Neural cell (in vitro differentiated cells): ENCODE measurements around the gene ZNF446. TPM values are rescaled to one million over a fixed set of nuclear protein-coding genes. Genes with fewer than 3 reads are reported as not detected.

ENCODE experiments used
- H2AFZ ChIP-seq: fragments of 200-600, 300-800 bp; sonication (generic), shearing (Covaris generic); 2 replicates; pipeline ENCODE4 v1.6.0; 2014; ENCODE audit warnings: low read depth, mild to moderate bottlenecking, antibody characterized with exemption, low read length, moderate library complexity
- H3F3A ChIP-seq: fragments of 200-600 bp; shearing (Covaris generic); 2 replicates; pipeline ENCODE4 v1.6.1; 2016; ENCODE audit warnings: mild to moderate bottlenecking, moderate library complexity, mixed read lengths, antibody characterized with exemption, low read length; ENCODE audit not compliant: insufficient read depth, poor library complexity, severe bottlenecking
- H3K27ac ChIP-seq: fragments of 200-600, 300-800 bp; sonication (generic), shearing (Covaris generic); 2 replicates; pipeline ENCODE4 v1.5.1; 2014; ENCODE audit warnings: mild to moderate bottlenecking, low read length, moderate library complexity
- H3K27me3 ChIP-seq: fragments of 300-800, 200-600 bp; sonication (generic), shearing (Covaris generic); 2 replicates; pipeline ENCODE4 v1.6.0; 2014; ENCODE audit warnings: mild to moderate bottlenecking, low read depth, low read length, moderate library complexity; ENCODE audit not compliant: insufficient read depth
- H3K36me3 ChIP-seq: fragments of 300-800, 200-600 bp; sonication (generic), shearing (Covaris generic); 2 replicates; pipeline ENCODE4 v1.5.1; 2014; ENCODE audit warnings: mild to moderate bottlenecking, antibody characterized with exemption, low read length, moderate library complexity; ENCODE audit not compliant: insufficient read depth
- H3K4me2 ChIP-seq: fragments of 300-800, 200-600 bp; sonication (generic), shearing (Covaris generic); 2 replicates; pipeline ENCODE4 v1.6.0; 2014; ENCODE audit warnings: mild to moderate bottlenecking, low read length
- H3K4me3 ChIP-seq: fragments of 300-800, 200-600 bp; sonication (generic), shearing (Covaris generic); 2 replicates; pipeline ENCODE4 v1.5.1; 2014; ENCODE audit warnings: mild to moderate bottlenecking, low read length, moderate library complexity
- H3K79me2 ChIP-seq: fragments of 200-600 bp; shearing (Covaris generic); replicated peaks from 2 replicates; pipeline ENCODE4 v1.6.0; 2014; ENCODE audit warnings: mild to moderate bottlenecking, low read length, moderate library complexity; ENCODE audit not compliant: insufficient read depth
- H3K9ac ChIP-seq: fragments of 300-800, 200-600 bp; sonication (generic), shearing (Covaris generic); 2 replicates; pipeline ENCODE4 v1.6.1; 2016; ENCODE audit warnings: mild to moderate bottlenecking, low read length, mixed read lengths
- H3K9me2 ChIP-seq: fragments of 200-600 bp; shearing (Covaris generic); 2 replicates; pipeline ENCODE4 v1.6.1; 2016; ENCODE audit warnings: mild to moderate bottlenecking, low read length, mixed read lengths; ENCODE audit not compliant: insufficient read depth
- H3K9me3 ChIP-seq: fragments of 200-600, 300-800 bp; sonication (generic), shearing (Covaris generic); 2 replicates; pipeline ENCODE4 v1.6.1; 2016; ENCODE audit warnings: mild to moderate bottlenecking, mixed run types, low read length, moderate library complexity, mixed read lengths
- H4K20me1 ChIP-seq: fragments of 200-600 bp; shearing (Covaris generic); 2 replicates; pipeline ENCODE4 v1.6.1; 2016; ENCODE audit warnings: mild to moderate bottlenecking, mixed run types; ENCODE audit not compliant: insufficient read depth
- CTCF ChIP-seq: fragments of 450-650 bp; IDR thresholded peaks from 2 replicates; pipeline ENCODE4 v1.5.1; 2014; ENCODE audit warnings: antibody characterized with exemption, mild to moderate bottlenecking, moderate library complexity; ENCODE audit not compliant: poor library complexity, severe bottlenecking
- EP300 ChIP-seq: fragments of 450-650 bp; conservative IDR thresholded peaks from 2 replicates; pipeline ENCODE4 v1.6.1; 2014; ENCODE audit warnings: antibody characterized with exemption, mild to moderate bottlenecking, moderate library complexity; ENCODE audit not compliant: poor library complexity, severe bottlenecking
- EZH2 ChIP-seq: fragments of 200-600, 300-800 bp; shearing (Covaris generic), sonication (generic); IDR thresholded peaks from 2 replicates; pipeline ENCODE4 v1.6.1; 2014; ENCODE audit warnings: antibody characterized with exemption, low read length, borderline replicate concordance, mild to moderate bottlenecking; ENCODE audit not compliant: insufficient read depth, poor library complexity, severe bottlenecking
- MXI1 ChIP-seq: fragments of 450-650 bp; conservative IDR thresholded peaks from 2 replicates; pipeline ENCODE4 v1.6.1; 2014; ENCODE audit warnings: antibody characterized with exemption, mild to moderate bottlenecking; ENCODE audit not compliant: poor library complexity, severe bottlenecking
- POLR2AphosphoS5 ChIP-seq: IDR thresholded peaks from 2 replicates; pipeline ENCODE4 v1.6.1; 2012
- RAD21 ChIP-seq: fragments of 450-650 bp; conservative IDR thresholded peaks from 2 replicates; pipeline ENCODE4 v1.6.1; 2014; ENCODE audit warnings: antibody characterized with exemption, mild to moderate bottlenecking, moderate library complexity
- REST ChIP-seq: IDR thresholded peaks from 2 replicates; pipeline ENCODE4 v1.6.1; 2012; ENCODE audit warnings: borderline replicate concordance
- SMC3 ChIP-seq: fragments of 450-650 bp; conservative IDR thresholded peaks from 2 replicates; pipeline ENCODE4 v1.6.1; 2014; ENCODE audit warnings: antibody characterized with exemption, mild to moderate bottlenecking, moderate library complexity; ENCODE audit not compliant: poor library complexity
- TAF1 ChIP-seq: IDR thresholded peaks from 2 replicates; pipeline ENCODE4 v1.6.1; 2012; ENCODE audit warnings: low read depth
- polyA plus RNA-seq: library from polyadenylated mRNA; depleted of rRNA; stranded (reverse); fragments of >200 nt; gene quantifications from 2 replicates; pipeline ENCODE4 v1.2.3, GENCODE V29; 2014

ZNF446 gene
- polyA plus RNA-seq, 1 donor from 2014 or later, result 18.2 TPM

GRCh38 chr19:58522709-58523108 is 46.6 kb downstream of the ZNF446 start:
- H2AFZ ChIP-seq, result no peak overlapping the region
- no peaks in the 10 kb centered on the region for H4K20me1 ChIP-seq
- H3K4me3 ChIP-seq, result no peak overlapping the region
- H3K27ac ChIP-seq, result no peak overlapping the region
- H3K9ac ChIP-seq, result no peak overlapping the region
- H3K4me2 ChIP-seq, result no peak overlapping the region
- peaks cover 8% of the 10 kb centered on the region for H3K79me2 ChIP-seq
- no peaks in the 10 kb centered on the region for H3K36me3 ChIP-seq
- TF ChIP-seq CTCF, result no peak
- no peak for TF ChIP-seq MXI1
- no peak for TF ChIP-seq REST
- TF ChIP-seq RAD21, result no peak
- TF ChIP-seq TAF1, result no peak
- no peak for TF ChIP-seq EZH2
- TF ChIP-seq EP300, result no peak
- no peak for TF ChIP-seq POLR2AphosphoS5
- H3F3A ChIP-seq, result peaks cover 7% of the 10 kb centered on the region
- no peaks in the 10 kb centered on the region for H3K9me3 ChIP-seq
- H3K27me3 ChIP-seq, result no peaks in the 10 kb centered on the region
- no peaks in the 10 kb centered on the region for H3K9me2 ChIP-seq

GRCh38 chr19:58529405-58529804 is 53.3 kb downstream of the ZNF446 start:
- Histone ChIP-seq H3K27ac (no peak overlapping the region), H3K79me2 (no peaks in the 10 kb centered on the region), H2AFZ (no peak overlapping the region), H3F3A (no peaks in the 10 kb centered on the region), H3K9me2 (no peaks in the 10 kb centered on the region), H3K4me3 (no peak overlapping the region), H3K9ac (no peak overlapping the region), H3K4me2 (no peak overlapping the region), H3K36me3 (no peaks in the 10 kb centered on the region), H4K20me1 (no peaks in the 10 kb centered on the region), H3K9me3 (no peaks in the 10 kb centered on the region), H3K27me3 (no peaks in the 10 kb centered on the region)
- no peak for TF ChIP-seq REST
- TF ChIP-seq CTCF, result no peak
- TF ChIP-seq POLR2AphosphoS5, result no peak
- TF ChIP-seq MXI1, result no peak
- TF ChIP-seq EZH2, result no peak
- no peak for TF ChIP-seq RAD21
- TF ChIP-seq EP300, result no peak
- no peak for TF ChIP-seq SMC3
- TF ChIP-seq TAF1, result no peak
